GM23338 (cell line): ENCODE results near the gene TAGLN. TPM values are rescaled to one million over a fixed set of nuclear protein-coding genes. Genes with fewer than 3 reads are reported as not detected.

ENCODE experiments used
- ATAC-seq: fragments of 200-7000 bp; cut with Tn5 transposase; 3 replicates; pipeline ENCODE4 v1.9.1; 2020
- DNase-seq: peaks from one replicate; pipeline ENCODE4 v3.0.0-alpha.2; 2015; ENCODE audit warnings: low spot score
- H2AFZ ChIP-seq: fragments of 200-600 bp; sonication (generic); 2 replicates; pipeline ENCODE4 v1.8.0; 2016; ENCODE audit warnings: antibody characterized with exemption, mild to moderate bottlenecking, moderate library complexity
- H3F3A ChIP-seq: fragments of 200-600 bp; sonication (generic); replicated peaks from 2 replicates; pipeline ENCODE4 v1.8.0; 2017; ENCODE audit warnings: antibody characterized with exemption, mixed run types, low read depth
- H3K27ac ChIP-seq: fragments of 200-600 bp; sonication (generic); 2 replicates; pipeline ENCODE4 v1.6.1; 2016; ENCODE audit warnings: low read depth
- H3K27me3 ChIP-seq: fragments of 200-600 bp; sonication (generic); 2 replicates; pipeline ENCODE4 v1.8.0; 2016; ENCODE audit warnings: mild to moderate bottlenecking, mixed run types, moderate library complexity; ENCODE audit not compliant: insufficient read depth
- H3K36me3 ChIP-seq: fragments of 200-600 bp; sonication (generic); 2 replicates; pipeline ENCODE4 v1.8.0; 2016; ENCODE audit warnings: mild to moderate bottlenecking; ENCODE audit not compliant: insufficient read depth
- H3K4me1 ChIP-seq: fragments of 200-600 bp; sonication (generic); 2 replicates; pipeline ENCODE4 v1.8.0; 2016; ENCODE audit warnings: mild to moderate bottlenecking, moderate library complexity; ENCODE audit not compliant: insufficient read depth
- H3K4me2 ChIP-seq: fragments of 200-600 bp; sonication (generic); 2 replicates; pipeline ENCODE4 v1.7.1; 2017; ENCODE audit warnings: mixed run types
- H3K4me3 ChIP-seq: fragments of 200-600 bp; sonication (generic); 2 replicates; pipeline ENCODE4 v1.6.1; 2016; ENCODE audit warnings: mixed run types
- H3K79me2 ChIP-seq: fragments of 200-600 bp; sonication (generic); replicated peaks from 2 replicates; pipeline ENCODE4 v1.8.0; 2017; ENCODE audit warnings: mild to moderate bottlenecking; ENCODE audit not compliant: insufficient read depth
- H3K9me2 ChIP-seq: fragments of 200-600 bp; sonication (generic); 2 replicates; pipeline ENCODE4 v1.8.0; 2017; ENCODE audit not compliant: insufficient read depth
- H4K20me1 ChIP-seq: fragments of 200-600 bp; sonication (generic); replicated peaks from 2 replicates; pipeline ENCODE4 v1.8.0; 2017; ENCODE audit warnings: mild to moderate bottlenecking; ENCODE audit not compliant: insufficient read depth
- H3K27ac Mint-ChIP-seq: 2 replicates; pipeline ENCODE4 v1.8.0; 2020; ENCODE audit warnings: inconsistent platforms, mild to moderate bottlenecking, moderate library complexity, mixed read lengths
- H3K27me3 Mint-ChIP-seq: 3 replicates; pipeline ENCODE4 v1.8.0; 2022; ENCODE audit warnings: low read depth, mild to moderate bottlenecking, moderate library complexity, mixed read lengths, inconsistent platforms; ENCODE audit not compliant: insufficient read depth, poor library complexity
- H3K36me3 Mint-ChIP-seq: 3 replicates; pipeline ENCODE4 v1.8.0; 2021; ENCODE audit warnings: low read depth, mild to moderate bottlenecking, inconsistent platforms, moderate library complexity, mixed read lengths
- H3K4me1 Mint-ChIP-seq: 3 replicates; pipeline ENCODE4 v1.8.0; 2020; ENCODE audit warnings: mild to moderate bottlenecking, inconsistent platforms, mixed read lengths
- H3K4me3 Mint-ChIP-seq: 3 replicates; pipeline ENCODE4 v1.8.0; 2021; ENCODE audit warnings: moderate library complexity, mild to moderate bottlenecking, inconsistent platforms, mixed read lengths
- H3K9me3 Mint-ChIP-seq: 3 replicates; pipeline ENCODE4 v1.8.0; 2020; ENCODE audit warnings: moderate library complexity, mild to moderate bottlenecking, inconsistent platforms, mixed read lengths
- CREB1 ChIP-seq: fragments of 250-450 bp; sonication (Bioruptor Pico); IDR thresholded peaks from 2 replicates; pipeline ENCODE4 v1.5.0; 2020; ENCODE audit warnings: low read depth, mild to moderate bottlenecking, moderate library complexity
- EZH2 ChIP-seq: fragments of 200-600 bp; sonication (generic); IDR thresholded peaks from one replicate; pipeline ENCODE4 v1.8.0; 2017; ENCODE audit warnings: antibody characterized with exemption, mild to moderate bottlenecking, low read depth; ENCODE audit not compliant: unreplicated experiment
- NANOG ChIP-seq: IDR thresholded peaks from 2 replicates; pipeline ENCODE4 v1.6.1; 2016; ENCODE audit warnings: antibody characterized with exemption, borderline replicate concordance
- POLR2AphosphoS5 ChIP-seq: IDR thresholded peaks from 2 replicates; pipeline ENCODE4 v1.6.1; 2016; ENCODE audit warnings: antibody characterized with exemption, low read depth
- ZNF331 ChIP-seq: fragments of 250-450 bp; sonication (Bioruptor Pico); IDR thresholded peaks from 2 replicates; pipeline ENCODE4 v1.5.0; 2020; ENCODE audit warnings: low read depth, mild to moderate bottlenecking, moderate library complexity
- polyA plus RNA-seq: library from polyadenylated mRNA; unstranded; fragments of >200 nt; fragmentation: Nextera tagmentation; extraction: Ambion mirVana; gene quantifications from 2 replicates; pipeline ENCODE4 v1.2.1, GENCODE V29; 2016
- total RNA-seq: library from RNA; depleted of rRNA; stranded (reverse); fragments of >200 nt; shearing (Covaris generic); gene quantifications from 2 replicates; pipeline ENCODE4 v1.2.3, GENCODE V29; 2014
- TF ChIP-seq, protein P1 (sequence below): fragments of 250-450 bp; sonication (Bioruptor Pico); IDR thresholded peaks from 2 replicates; pipeline ENCODE4 v1.5.0; 2020; ENCODE audit warnings: mild to moderate bottlenecking, moderate library complexity
- TF ChIP-seq, protein P2 (sequence below): IDR thresholded peaks from 2 replicates; pipeline ENCODE4 v1.6.1; 2016; ENCODE audit warnings: antibody characterized with exemption

TAGLN gene
- total and polyA plus RNA-seq, 2 experiments from 2014 or later = 86.8 to 130 TPM

DNA sequence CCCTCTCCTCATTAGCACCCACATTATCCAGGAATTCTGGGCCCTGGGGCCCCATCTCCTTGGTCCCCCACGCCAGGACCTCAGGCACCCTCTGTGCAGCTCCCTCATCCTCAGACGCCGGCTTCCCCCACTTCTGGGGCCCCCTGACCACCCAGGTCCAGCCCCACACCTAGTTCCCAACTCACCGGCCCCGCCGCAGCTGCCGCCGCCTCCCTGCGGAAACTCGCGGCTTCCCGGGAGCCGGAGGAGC, 32.6 kb downstream of the TAGLN start, which contains the start of gene PCSK7:
Gene PCSK7 (minus strand): TSS at position 232 of the 250 bp plus-strand sequence. CDS start 2,229 bp downstream, outside the sequence.
- Mint-ChIP-seq H3K9me3 (no peaks in the 10 kb centered on the region), H3K4me3 (peak within 1 kb of the TSS; percentile 95), H3K4me1 (peaks cover 25% of the 10 kb centered on the region), H3K27me3 (peaks cover 12% of the 10 kb centered on the region), H3K36me3 (peaks cover 18% of the 10 kb centered on the region), H3K27ac (peak within 1 kb of the TSS; percentile 96)
- Histone ChIP-seq H3K79me2 (peaks cover 44% of the 10 kb centered on the region), H2AFZ (peak within 1 kb of the TSS; percentile 100), H3K27ac (peak within 1 kb of the TSS; percentile 91; the same call in 1 of the 2 replicates), H3K27me3 (no peaks in the 10 kb centered on the region), H3F3A (peaks cover 8% of the 10 kb centered on the region; the same call in 1 of the 2 replicates), H3K4me2 (peak within 1 kb of the TSS; percentile 97), H3K36me3 (no peaks in the 10 kb centered on the region), H4K20me1 (peaks cover 7% of the 10 kb centered on the region; the same call in 1 of the 2 replicates), H3K9me2 (no peaks in the 10 kb centered on the region), H3K4me3 (peak within 1 kb of the TSS; percentile 97), H3K4me1 (peaks cover 7% of the 10 kb centered on the region)
- DNase-seq (peak; percentile 82), ATAC-seq (no peak; the same call in 1 of the 3 replicates)
- TF ChIP-seq, protein P1, sequence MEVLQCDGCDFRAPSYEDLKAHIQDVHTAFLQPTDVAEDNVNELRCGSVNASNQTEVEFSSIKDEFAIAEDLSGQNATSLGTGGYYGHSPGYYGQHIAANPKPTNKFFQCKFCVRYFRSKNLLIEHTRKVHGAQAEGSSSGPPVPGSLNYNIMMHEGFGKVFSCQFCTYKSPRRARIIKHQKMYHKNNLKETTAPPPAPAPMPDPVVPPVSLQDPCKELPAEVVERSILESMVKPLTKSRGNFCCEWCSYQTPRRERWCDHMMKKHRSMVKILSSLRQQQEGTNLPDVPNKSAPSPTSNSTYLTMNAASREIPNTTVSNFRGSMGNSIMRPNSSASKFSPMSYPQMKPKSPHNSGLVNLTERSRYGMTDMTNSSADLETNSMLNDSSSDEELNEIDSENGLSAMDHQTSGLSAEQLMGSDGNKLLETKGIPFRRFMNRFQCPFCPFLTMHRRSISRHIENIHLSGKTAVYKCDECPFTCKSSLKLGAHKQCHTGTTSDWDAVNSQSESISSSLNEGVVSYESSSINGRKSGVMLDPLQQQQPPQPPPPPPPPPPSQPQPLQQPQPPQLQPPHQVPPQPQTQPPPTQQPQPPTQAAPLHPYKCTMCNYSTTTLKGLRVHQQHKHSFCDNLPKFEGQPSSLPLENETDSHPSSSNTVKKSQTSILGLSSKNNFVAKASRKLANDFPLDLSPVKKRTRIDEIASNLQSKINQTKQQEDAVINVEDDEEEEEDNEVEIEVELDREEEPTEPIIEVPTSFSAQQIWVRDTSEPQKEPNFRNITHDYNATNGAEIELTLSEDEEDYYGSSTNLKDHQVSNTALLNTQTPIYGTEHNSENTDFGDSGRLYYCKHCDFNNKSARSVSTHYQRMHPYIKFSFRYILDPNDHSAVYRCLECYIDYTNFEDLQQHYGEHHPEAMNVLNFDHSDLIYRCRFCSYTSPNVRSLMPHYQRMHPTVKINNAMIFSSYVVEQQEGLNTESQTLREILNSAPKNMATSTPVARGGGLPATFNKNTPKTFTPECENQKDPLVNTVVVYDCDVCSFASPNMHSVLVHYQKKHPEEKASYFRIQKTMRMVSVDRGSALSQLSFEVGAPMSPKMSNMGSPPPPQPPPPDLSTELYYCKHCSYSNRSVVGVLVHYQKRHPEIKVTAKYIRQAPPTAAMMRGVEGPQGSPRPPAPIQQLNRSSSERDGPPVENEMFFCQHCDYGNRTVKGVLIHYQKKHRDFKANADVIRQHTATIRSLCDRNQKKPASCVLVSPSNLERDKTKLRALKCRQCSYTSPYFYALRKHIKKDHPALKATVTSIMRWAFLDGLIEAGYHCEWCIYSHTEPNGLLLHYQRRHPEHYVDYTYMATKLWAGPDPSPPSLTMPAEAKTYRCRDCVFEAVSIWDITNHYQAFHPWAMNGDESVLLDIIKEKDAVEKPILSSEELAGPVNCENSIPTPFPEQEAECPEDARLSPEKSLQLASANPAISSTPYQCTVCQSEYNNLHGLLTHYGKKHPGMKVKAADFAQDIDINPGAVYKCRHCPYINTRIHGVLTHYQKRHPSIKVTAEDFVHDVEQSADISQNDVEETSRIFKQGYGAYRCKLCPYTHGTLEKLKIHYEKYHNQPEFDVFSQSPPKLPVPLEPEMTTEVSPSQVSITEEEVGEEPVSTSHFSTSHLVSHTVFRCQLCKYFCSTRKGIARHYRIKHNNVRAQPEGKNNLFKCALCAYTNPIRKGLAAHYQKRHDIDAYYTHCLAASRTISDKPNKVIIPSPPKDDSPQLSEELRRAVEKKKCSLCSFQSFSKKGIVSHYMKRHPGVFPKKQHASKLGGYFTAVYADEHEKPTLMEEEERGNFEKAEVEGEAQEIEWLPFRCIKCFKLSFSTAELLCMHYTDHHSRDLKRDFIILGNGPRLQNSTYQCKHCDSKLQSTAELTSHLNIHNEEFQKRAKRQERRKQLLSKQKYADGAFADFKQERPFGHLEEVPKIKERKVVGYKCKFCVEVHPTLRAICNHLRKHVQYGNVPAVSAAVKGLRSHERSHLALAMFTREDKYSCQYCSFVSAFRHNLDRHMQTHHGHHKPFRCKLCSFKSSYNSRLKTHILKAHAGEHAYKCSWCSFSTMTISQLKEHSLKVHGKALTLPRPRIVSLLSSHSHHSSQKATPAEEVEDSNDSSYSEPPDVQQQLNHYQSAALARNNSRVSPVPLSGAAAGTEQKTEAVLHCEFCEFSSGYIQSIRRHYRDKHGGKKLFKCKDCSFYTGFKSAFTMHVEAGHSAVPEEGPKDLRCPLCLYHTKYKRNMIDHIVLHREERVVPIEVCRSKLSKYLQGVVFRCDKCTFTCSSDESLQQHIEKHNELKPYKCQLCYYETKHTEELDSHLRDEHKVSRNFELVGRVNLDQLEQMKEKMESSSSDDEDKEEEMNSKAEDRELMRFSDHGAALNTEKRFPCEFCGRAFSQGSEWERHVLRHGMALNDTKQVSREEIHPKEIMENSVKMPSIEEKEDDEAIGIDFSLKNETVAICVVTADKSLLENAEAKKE (CRISPR knock-in tag) = no peak
- TF ChIP-seq ZNF331 (no peak), NANOG (no peak), CREB1 (peak; percentile 62; the same call in 1 of the 2 replicates), EZH2 (no peak), POLR2AphosphoS5 (peak; percentile 72)
- TF ChIP-seq, protein P2, sequence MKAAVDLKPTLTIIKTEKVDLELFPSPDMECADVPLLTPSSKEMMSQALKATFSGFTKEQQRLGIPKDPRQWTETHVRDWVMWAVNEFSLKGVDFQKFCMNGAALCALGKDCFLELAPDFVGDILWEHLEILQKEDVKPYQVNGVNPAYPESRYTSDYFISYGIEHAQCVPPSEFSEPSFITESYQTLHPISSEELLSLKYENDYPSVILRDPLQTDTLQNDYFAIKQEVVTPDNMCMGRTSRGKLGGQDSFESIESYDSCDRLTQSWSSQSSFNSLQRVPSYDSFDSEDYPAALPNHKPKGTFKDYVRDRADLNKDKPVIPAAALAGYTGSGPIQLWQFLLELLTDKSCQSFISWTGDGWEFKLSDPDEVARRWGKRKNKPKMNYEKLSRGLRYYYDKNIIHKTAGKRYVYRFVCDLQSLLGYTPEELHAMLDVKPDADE = no peak
